Cortex of kidney (tissue), 1 donor: ENCODE data around the gene CADM3.

Source experiments
- DNase-seq: peaks from one replicate; lab custom pipeline; 2025; lab: John Stamatoyannopoulos, UW

CADM3 gene

GRCh38 chr1:159207080-159207479 is 35.7 kb downstream of the CADM3 start:
- DNase-seq, result no peak

GRCh38 chr1:159207774-159208173 is 36.4 kb downstream of the CADM3 start:
- no peak for DNase-seq

GRCh38 chr1:159208175-159208825 is 36.9 kb downstream of the CADM3 start:
- DNase-seq, result no peak

- DNase-seq, result no peak
Measured at GRCh38 chr1:159209061-159209460, 37.6 kb downstream of the CADM3 start.

- no peak for DNase-seq
Measured at GRCh38 chr1:159211331-159212136, 40.1 kb downstream of the CADM3 start.

GRCh38 chr1:159212596-159212995 is 41.2 kb downstream of the CADM3 start:
- DNase-seq, result no peak

GRCh38 chr1:159214149-159214760 is 42.8 kb downstream of the CADM3 start:
- no peak for DNase-seq

- DNase-seq, result no peak
Measured at GRCh38 chr1:159218649-159219636, 47.5 kb downstream of the CADM3 start.

- no peak for DNase-seq
Measured at GRCh38 chr1:159222075-159222865, 50.9 kb downstream of the CADM3 start.

GRCh38 chr1:159223004-159223403 is 51.6 kb downstream of the CADM3 start:
- DNase-seq, result no peak

- no peak for DNase-seq
Measured at GRCh38 chr1:159228554-159228953, 57.1 kb downstream of the CADM3 start.

GRCh38 chr1:159229260-159229885 is 58.0 kb downstream of the CADM3 start:
- DNase-seq, result no peak

GRCh38 chr1:159229896-159230295 is 58.5 kb downstream of the CADM3 start:
- DNase-seq, result no peak

- DNase-seq, result no peak
Measured at GRCh38 chr1:159239551-159240220, 68.3 kb downstream of the CADM3 start.

- DNase-seq, result no peak
Measured at GRCh38 chr1:159247266-159247665, 75.9 kb downstream of the CADM3 start.

GRCh38 chr1:159248311-159248710 is 76.9 kb downstream of the CADM3 start:
- no peak for DNase-seq

- no peak for DNase-seq
Measured at GRCh38 chr1:159250638-159251216, 79.3 kb downstream of the CADM3 start.
